ENCODE results near the gene ADCY2. TPM values are rescaled to one million over a fixed set of nuclear protein-coding genes. Genes with fewer than 3 reads are reported as not detected.
A peak's percentile ranks its signal among the peaks of the same experiment; 100 is the strongest.

The ADCY2 gene
- total RNA-seq, 1 donor from 2014 or later, result 0.59 TPM

DNA sequence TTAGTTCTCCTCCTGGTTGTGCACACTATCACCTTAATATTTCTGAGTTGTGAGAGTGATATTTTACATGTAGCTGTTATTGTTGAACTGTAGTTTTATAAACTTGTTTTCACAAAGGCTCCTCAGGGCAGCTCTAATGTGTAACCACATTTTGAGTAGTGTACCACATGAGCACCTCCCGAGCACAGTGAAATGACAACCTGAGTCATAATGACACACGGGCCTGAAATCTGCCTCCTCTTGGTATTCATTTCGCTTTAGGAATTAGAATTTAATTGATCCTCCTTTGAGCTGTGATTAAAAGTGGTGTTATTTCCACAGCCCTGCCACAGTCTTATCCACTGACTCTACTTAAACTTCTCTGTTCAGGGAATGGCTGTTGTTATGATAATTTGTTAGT lies 480.9 kb downstream of the ADCY2 start:
- TF ChIP-seq, protein P1, sequence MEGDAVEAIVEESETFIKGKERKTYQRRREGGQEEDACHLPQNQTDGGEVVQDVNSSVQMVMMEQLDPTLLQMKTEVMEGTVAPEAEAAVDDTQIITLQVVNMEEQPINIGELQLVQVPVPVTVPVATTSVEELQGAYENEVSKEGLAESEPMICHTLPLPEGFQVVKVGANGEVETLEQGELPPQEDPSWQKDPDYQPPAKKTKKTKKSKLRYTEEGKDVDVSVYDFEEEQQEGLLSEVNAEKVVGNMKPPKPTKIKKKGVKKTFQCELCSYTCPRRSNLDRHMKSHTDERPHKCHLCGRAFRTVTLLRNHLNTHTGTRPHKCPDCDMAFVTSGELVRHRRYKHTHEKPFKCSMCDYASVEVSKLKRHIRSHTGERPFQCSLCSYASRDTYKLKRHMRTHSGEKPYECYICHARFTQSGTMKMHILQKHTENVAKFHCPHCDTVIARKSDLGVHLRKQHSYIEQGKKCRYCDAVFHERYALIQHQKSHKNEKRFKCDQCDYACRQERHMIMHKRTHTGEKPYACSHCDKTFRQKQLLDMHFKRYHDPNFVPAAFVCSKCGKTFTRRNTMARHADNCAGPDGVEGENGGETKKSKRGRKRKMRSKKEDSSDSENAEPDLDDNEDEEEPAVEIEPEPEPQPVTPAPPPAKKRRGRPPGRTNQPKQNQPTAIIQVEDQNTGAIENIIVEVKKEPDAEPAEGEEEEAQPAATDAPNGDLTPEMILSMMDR (IDR thresholded peaks at IDR 0.05), result no peak
- peak in 1 of 2 donors; percentile 55 for ATAC-seq
- H3K36me3 ChIP-seq, result peaks cover 86% of the 10 kb centered on the region

DNA sequence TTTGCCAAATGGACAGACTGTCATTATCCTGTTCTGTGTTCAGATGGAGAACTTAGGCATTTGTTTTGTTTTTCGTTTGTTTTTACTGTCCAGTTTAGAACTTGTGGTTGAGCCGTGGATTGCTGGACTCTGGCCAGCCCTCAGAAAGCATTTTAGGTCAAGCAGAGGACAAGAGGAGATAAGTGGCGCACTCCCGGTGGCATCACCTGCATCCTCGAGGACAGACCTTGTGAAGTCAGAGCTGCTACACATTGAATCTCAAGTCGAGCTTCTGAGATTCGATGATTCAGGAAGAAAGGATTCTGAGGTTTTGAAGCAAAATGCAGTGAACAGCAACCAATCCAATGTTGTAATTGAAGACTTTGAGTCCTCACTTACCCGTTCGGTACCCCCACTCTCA lies 481.9 kb downstream of the ADCY2 start:
- Histone ChIP-seq H3K4me1 (peaks cover 27% of the 10 kb centered on the region), H3K36me3 (peaks cover 92% of the 10 kb centered on the region), H3K4me3 (no peak overlapping the region), H3K27ac (no peak overlapping the region), H3K9me3 (no peaks in the 10 kb centered on the region), H3K27me3 (ENCODE audit: low read depth) (no peaks in the 10 kb centered on the region)
- intact Hi-C loops (cut with DNase I), result no loop called here
- TF ChIP-seq, protein P1 (IDR thresholded peaks at IDR 0.05), result no peak
- DNase-seq, result no peak
- ATAC-seq, result no peak

More for the DNA sequence above, 480.9 kb downstream of the ADCY2 start:
- no peak for DNase-seq
- Histone ChIP-seq H3K4me3 (no peak overlapping the region), H3K27ac (no peak overlapping the region), H3K9me3 (no peaks in the 10 kb centered on the region), H3K4me1 (peaks cover 24% of the 10 kb centered on the region), H3K27me3 (ENCODE audit: low read depth) (no peaks in the 10 kb centered on the region)
- intact Hi-C loops (cut with DNase I), result no loop called here

- DNase-seq (no peak), ATAC-seq (peak; percentile 55 to 69)
- no peak overlapping the region for H3K27ac ChIP-seq
- TF ChIP-seq, protein P1 (IDR thresholded peaks at IDR 0.05), result no peak
- intact Hi-C loops (cut with DNase I), result no loop called here
- peaks cover 28% of the 10 kb centered on the region for H3K4me1 ChIP-seq
- H3K4me3 ChIP-seq, result no peak overlapping the region
- H3K9me3 ChIP-seq, result no peaks in the 10 kb centered on the region
- H3K27me3 ChIP-seq (ENCODE audit: low read depth), result no peaks in the 10 kb centered on the region
- H3K36me3 ChIP-seq, result peaks cover 98% of the 10 kb centered on the region
Observed at GRCh38 chr5:7878381-7878873, 482.5 kb downstream of the ADCY2 start.
